ENCODE results near the gene VPS35. TPM values are rescaled to one million over a fixed set of nuclear protein-coding genes. Genes with fewer than 3 reads are reported as not detected.

Gene VPS35
- total and polyA plus RNA-seq, 2 of the 13 experiments (the other 11 are each of a cell fraction or from before 2014, with no cell fraction given): 30.7 to 136 TPM

DNA sequence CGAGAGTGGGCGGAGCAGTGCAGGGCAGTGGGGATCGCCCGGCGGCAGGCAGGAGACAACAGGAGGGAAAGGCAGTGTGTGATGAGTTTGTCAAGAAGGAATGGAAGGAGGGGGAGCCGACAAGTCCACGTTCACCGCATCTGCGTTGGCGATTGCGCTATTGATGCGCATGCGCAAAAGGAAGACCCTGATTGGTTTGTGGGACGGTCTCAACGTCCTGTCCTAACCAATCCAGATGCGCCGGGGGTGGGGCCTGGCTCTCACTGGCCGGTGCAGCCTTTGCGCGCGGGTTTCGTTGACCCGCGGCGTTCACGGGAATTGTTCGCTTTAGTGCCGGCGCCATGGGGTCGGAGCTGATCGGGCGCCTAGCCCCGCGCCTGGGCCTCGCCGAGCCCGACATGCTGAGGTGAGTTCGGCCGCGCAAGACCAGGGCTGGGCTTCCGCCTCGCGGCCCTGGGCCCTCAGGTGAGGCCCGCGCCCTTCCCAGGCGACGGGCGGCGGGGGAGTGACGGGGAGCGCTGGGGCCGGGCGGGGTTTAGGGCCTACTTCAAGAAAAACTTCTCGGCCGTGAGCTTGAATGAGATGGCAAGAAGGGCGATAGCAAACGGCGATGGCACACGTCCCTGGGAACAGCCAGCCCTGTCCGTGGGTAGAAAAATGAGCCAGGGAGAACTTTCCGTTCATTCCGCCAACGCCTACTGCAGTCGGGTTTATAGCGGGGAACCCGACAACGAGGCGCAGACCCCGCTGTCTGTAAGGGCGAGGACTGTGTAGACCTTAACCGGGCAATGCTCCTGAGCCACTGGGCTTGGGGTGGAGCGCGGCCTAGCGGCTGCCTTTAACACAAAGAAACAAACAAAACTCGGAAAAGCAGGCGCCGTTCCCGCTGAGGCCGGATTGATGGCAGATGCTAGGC is 645 bp upstream of the VPS35 start, which contains the start of gene ORC6 (continued):
- TF ChIP-seq, protein P1, sequence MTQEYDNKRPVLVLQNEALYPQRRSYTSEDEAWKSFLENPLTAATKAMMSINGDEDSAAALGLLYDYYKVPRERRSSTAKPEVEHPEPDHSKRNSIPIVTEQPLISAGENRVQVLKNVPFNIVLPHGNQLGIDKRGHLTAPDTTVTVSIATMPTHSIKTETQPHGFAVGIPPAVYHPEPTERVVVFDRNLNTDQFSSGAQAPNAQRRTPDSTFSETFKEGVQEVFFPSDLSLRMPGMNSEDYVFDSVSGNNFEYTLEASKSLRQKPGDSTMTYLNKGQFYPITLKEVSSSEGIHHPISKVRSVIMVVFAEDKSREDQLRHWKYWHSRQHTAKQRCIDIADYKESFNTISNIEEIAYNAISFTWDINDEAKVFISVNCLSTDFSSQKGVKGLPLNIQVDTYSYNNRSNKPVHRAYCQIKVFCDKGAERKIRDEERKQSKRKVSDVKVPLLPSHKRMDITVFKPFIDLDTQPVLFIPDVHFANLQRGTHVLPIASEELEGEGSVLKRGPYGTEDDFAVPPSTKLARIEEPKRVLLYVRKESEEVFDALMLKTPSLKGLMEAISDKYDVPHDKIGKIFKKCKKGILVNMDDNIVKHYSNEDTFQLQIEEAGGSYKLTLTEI (CRISPR knock-in tag; conservative IDR thresholded peaks at IDR 0.05): no peak
- no peak for TF ChIP-seq TAF15 (IDR thresholded peaks at IDR 0.05; ENCODE audit: low read depth, low read length, poor library complexity, severe bottlenecking)
- TF ChIP-seq, protein P2, sequence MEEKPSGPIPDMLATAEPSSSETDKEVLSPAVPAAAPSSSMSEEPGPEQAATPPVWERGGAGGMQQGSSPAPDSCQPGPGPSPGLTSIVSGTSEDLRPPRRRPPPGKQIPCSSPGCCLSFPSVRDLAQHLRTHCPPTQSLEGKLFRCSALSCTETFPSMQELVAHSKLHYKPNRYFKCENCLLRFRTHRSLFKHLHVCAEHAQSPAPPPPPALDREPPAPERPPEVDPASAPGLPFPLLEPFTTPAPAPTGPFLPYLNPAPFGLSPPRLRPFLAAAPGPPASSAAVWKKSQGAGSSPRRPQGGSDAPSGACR (CRISPR knock-in tag; IDR thresholded peaks at IDR 0.05): 0 out of 2 replicates have a peak, but pooled peaks have one; percentile 11
- 0 out of 2 replicates have a peak, but pooled peaks have one; percentile 1 for TF ChIP-seq HOXA9 (CRISPR knock-in tag; IDR thresholded peaks at IDR 0.05; ENCODE audit: borderline replicate concordance)
- TF ChIP-seq, protein P3, sequence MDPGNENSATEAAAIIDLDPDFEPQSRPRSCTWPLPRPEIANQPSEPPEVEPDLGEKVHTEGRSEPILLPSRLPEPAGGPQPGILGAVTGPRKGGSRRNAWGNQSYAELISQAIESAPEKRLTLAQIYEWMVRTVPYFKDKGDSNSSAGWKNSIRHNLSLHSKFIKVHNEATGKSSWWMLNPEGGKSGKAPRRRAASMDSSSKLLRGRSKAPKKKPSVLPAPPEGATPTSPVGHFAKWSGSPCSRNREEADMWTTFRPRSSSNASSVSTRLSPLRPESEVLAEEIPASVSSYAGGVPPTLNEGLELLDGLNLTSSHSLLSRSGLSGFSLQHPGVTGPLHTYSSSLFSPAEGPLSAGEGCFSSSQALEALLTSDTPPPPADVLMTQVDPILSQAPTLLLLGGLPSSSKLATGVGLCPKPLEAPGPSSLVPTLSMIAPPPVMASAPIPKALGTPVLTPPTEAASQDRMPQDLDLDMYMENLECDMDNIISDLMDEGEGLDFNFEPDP (CRISPR knock-in tag; conservative IDR thresholded peaks at IDR 0.05): no peak
- TF ChIP-seq THAP11 (CRISPR knock-in tag; IDR thresholded peaks at IDR 0.05): no peak; the same call in 1 of the 2 replicates
- TF ChIP-seq, protein P4, sequence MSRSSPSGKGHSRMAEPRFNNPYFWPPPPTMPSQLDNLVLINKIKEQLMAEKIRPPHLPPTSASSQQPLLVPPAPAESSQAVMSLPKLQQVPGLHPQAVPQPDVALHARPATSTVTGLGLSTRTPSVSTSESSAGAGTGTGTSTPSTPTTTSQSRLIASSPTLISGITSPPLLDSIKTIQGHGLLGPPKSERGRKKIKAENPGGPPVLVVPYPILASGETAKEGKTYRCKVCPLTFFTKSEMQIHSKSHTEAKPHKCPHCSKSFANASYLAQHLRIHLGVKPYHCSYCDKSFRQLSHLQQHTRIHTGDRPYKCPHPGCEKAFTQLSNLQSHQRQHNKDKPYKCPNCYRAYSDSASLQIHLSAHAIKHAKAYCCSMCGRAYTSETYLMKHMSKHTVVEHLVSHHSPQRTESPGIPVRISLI (CRISPR knock-in tag; IDR thresholded peaks at IDR 0.05; ENCODE audit: borderline replicate concordance): no peak
- no peak for TF ChIP-seq HNF4A (CRISPR knock-in tag; IDR thresholded peaks at IDR 0.05)
- TF ChIP-seq ZSCAN22 (CRISPR knock-in tag; IDR thresholded peaks at IDR 0.05): peak; percentile 58; the same call in 1 of the 2 replicates
- TF ChIP-seq ZFP62 (CRISPR knock-in tag; IDR thresholded peaks at IDR 0.05): no peak
- TF ChIP-seq, protein P5, sequence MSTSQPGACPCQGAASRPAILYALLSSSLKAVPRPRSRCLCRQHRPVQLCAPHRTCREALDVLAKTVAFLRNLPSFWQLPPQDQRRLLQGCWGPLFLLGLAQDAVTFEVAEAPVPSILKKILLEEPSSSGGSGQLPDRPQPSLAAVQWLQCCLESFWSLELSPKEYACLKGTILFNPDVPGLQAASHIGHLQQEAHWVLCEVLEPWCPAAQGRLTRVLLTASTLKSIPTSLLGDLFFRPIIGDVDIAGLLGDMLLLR (CRISPR knock-in tag; IDR thresholded peaks at IDR 0.05): peak; percentile 86; the same call in 1 of the 2 replicates
- TF ChIP-seq SMAD3 (CRISPR knock-in tag; IDR thresholded peaks at IDR 0.05): no peak
- no peak for TF ChIP-seq SATB2 (CRISPR knock-in tag; IDR thresholded peaks at IDR 0.05)
- TF ChIP-seq SALL2 (CRISPR knock-in tag; IDR thresholded peaks at IDR 0.05): no peak
- TF ChIP-seq, protein P6, sequence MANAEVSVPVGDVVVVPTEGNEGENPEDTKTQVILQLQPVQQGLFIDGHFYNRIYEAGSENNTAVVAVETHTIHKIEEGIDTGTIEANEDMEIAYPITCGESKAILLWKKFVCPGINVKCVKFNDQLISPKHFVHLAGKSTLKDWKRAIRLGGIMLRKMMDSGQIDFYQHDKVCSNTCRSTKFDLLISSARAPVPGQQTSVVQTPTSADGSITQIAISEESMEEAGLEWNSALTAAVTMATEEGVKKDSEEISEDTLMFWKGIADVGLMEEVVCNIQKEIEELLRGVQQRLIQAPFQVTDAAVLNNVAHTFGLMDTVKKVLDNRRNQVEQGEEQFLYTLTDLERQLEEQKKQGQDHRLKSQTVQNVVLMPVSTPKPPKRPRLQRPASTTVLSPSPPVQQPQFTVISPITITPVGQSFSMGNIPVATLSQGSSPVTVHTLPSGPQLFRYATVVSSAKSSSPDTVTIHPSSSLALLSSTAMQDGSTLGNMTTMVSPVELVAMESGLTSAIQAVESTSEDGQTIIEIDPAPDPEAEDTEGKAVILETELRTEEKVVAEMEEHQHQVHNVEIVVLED (CRISPR knock-in tag; IDR thresholded peaks at IDR 0.05; ENCODE audit: borderline replicate concordance): peak; percentile 74
- peak; percentile 84 for TF ChIP-seq PTBP1 (IDR thresholded peaks at IDR 0.05; ENCODE audit: low read depth, low read length, poor library complexity, severe bottlenecking)
- TF ChIP-seq ZNF781 (CRISPR knock-in tag; IDR thresholded peaks at IDR 0.05; ENCODE audit: borderline replicate concordance, not compliant biosample characterization): no peak
- no peak for TF ChIP-seq FLYWCH1 (CRISPR knock-in tag; IDR thresholded peaks at IDR 0.05)
- TF ChIP-seq, protein P7, sequence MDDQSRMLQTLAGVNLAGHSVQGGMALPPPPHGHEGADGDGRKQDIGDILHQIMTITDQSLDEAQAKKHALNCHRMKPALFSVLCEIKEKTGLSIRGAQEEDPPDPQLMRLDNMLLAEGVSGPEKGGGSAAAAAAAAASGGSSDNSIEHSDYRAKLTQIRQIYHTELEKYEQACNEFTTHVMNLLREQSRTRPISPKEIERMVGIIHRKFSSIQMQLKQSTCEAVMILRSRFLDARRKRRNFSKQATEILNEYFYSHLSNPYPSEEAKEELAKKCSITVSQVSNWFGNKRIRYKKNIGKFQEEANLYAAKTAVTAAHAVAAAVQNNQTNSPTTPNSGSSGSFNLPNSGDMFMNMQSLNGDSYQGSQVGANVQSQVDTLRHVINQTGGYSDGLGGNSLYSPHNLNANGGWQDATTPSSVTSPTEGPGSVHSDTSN (CRISPR knock-in tag; IDR thresholded peaks at IDR 0.05; ENCODE audit: borderline replicate concordance): no peak; the same call in 1 of the 2 replicates
